BE2C (cell line): ENCODE results near the gene CCDC102B.
"Not testable (repeated sequence)": the region's sequence is repeated elsewhere in the genome, so short reads cannot be mapped to it uniquely, and the experiment has no call there.

Experiments used
- DNase-seq: peaks from one replicate; pipeline ENCODE4 v3.0.0-alpha.2; 2020
- H3K27me3 ChIP-seq: fragments of 250-450 bp; sonication (Bioruptor Pico); 2 replicates; pipeline ENCODE4 v1.5.1; 2020; ENCODE audit warnings: mild to moderate bottlenecking
- H3K36me3 ChIP-seq: fragments of 250-450 bp; sonication (Bioruptor Pico); 2 replicates; pipeline ENCODE4 v1.5.1; 2020; ENCODE audit warnings: mild to moderate bottlenecking
- H3K4me1 ChIP-seq: fragments of 250-450 bp; sonication (Bioruptor Pico); 2 replicates; pipeline ENCODE4 v1.5.1; 2020
- H3K4me3 ChIP-seq: 2 replicates; pipeline ENCODE4 v1.5.1; 2011; ENCODE audit warnings: low read depth, low read length
- H3K9me3 ChIP-seq: fragments of 250-450 bp; sonication (Bioruptor Pico); 2 replicates; pipeline ENCODE4 v1.5.1; 2020
- CTCF ChIP-seq: IDR thresholded peaks from 2 replicates; pipeline ENCODE4 v1.5.1; 2012; ENCODE audit warnings: mild to moderate bottlenecking, low read depth, low read length

CCDC102B gene

DNA sequence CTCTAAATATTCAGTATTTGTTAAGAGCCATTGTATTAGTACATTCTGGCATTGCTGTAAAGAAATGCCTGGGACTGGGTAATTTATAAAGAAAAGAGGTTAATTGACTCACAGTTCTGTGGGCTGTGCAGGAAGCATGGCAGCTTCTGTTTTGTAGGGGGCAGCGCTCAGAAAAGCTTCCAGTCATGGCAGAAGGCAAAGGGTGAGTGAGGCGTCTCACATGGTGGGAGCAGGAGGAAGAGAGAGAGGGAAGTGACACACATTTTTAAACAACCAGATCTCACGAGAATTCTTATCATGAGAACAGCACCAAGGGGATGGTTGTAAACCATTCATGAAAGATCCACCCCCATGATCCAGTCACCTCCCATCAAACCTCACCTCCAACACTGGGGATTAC is 13.8 kb upstream of the CCDC102B start:
- no peak for TF ChIP-seq CTCF
- Histone ChIP-seq H3K9me3 (no peaks in the 10 kb centered on the region), H3K4me3 (no peak overlapping the region), H3K4me1 (no peaks in the 10 kb centered on the region), H3K36me3 (no peaks in the 10 kb centered on the region), H3K27me3 (no peaks in the 10 kb centered on the region)
- no peak for DNase-seq

DNA sequence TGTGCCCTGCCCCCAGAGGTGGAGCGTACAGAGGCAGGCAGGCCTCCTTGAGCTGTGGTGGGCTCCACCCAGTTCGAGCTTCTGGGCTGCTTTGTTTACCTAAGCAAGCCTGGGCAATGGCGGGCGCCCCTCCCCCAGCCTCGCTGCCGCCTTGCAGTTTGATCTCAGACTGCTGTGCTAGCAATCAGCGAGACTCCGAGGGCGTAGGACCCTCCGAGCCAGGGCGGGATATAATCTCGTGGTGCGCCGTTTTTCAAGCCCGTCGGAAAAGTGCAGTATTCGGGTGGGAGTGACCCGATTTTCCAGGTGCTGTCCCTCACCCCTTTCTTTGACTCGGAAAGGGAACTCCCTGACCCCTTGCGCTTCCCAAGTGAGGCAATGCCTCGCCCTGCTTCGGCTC is 7.6 kb upstream of the CCDC102B start:
- H3K36me3 ChIP-seq, DNase-seq, H3K4me3 ChIP-seq, H3K9me3 ChIP-seq, H3K27me3 ChIP-seq, H3K4me1 ChIP-seq: not testable (repeated sequence)

DNA sequence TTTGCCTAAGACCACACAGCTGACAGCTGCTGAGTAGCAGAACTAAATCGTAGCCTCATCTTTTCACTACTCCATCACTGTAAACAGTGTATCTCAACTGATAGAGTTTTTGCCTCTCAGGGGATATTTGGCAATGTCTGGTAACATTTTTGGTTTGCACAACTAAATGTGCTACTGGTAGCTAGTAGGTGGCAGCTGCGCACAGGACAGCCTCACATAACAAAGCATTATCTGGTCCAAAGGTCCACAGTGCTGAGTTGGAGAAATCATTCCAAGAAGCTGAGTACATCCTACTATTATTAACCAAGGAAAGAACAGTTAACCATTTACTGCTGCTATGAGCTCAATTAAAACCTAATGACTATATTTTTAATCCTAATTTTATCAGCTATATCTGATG is 6.1 kb upstream of the CCDC102B start:
- no peaks in the 10 kb centered on the region for H3K36me3 ChIP-seq
- no peaks in the 10 kb centered on the region for H3K27me3 ChIP-seq
- DNase-seq, result no peak
- no peak for TF ChIP-seq CTCF
- H3K4me1 ChIP-seq, result no peaks in the 10 kb centered on the region
- no peaks in the 10 kb centered on the region for H3K9me3 ChIP-seq
- H3K4me3 ChIP-seq, result no peak overlapping the region

DNA sequence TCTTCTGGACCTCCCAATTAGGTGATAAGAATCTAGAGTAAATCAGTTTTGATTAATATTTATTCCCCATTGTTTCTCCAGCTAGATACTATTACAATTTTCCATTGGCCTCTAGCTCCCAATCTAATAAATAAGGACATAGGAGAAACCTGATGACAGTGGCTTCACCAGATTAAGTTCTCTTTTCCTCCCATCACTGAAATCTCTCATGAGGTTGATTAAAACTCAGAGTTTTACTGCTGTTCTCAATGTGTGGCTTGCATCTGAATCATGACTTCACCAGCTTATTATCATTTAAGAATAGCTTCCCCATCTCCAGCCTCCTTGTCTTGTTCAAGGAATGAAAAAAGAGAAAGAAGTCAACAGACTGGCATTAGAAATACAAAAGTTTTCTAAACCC is 3.9 kb upstream of the CCDC102B start:
- TF ChIP-seq CTCF, result no peak
- no peaks in the 10 kb centered on the region for H3K9me3 ChIP-seq
- no peaks in the 10 kb centered on the region for H3K36me3 ChIP-seq
- H3K4me1 ChIP-seq, result no peaks in the 10 kb centered on the region
- H3K27me3 ChIP-seq, result no peaks in the 10 kb centered on the region
- DNase-seq, result no peak
- H3K4me3 ChIP-seq, result no peak overlapping the region

DNA sequence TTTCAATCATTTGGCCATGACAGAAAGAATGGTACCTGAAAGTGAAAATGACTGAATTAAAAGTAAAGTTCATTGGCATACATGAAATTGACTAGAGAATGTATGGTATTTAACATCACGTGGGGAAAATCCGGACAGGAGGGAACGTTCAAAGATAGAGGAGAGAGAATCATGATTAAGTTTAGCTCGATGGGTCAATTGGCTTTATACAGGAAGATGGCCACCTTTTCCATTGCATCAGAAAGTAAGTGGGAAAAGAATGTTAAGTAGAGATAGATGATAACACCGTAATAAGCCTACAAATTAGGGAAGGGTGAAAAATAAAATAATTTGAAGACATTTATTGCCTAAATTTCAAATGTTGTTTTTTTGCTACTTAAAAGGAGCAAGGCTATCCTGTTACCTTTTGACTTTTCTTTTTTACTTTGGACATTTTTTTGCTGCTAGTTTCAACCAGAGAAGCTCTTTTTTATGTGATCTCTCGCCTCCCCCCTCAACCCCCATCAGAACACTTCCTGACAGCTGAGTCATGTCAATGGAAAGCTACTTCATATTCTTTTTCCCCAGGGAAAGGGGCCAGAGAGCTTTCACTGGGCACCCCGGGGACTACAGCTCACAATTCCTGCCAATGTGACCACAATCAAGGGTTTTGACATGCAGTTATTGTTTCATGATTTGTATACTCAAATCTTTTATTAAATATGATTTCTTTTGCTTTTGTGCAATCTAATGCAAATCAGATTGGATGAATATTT is 767 bp upstream of the CCDC102B start:
- no peak for DNase-seq
- H3K4me1 ChIP-seq, result no peaks in the 10 kb centered on the region
- TF ChIP-seq CTCF, result no peak
- no peaks in the 10 kb centered on the region for H3K27me3 ChIP-seq
- no peaks in the 10 kb centered on the region for H3K9me3 ChIP-seq
- H3K36me3 ChIP-seq, result no peaks in the 10 kb centered on the region
- H3K4me3 ChIP-seq, result no peak overlapping the region

- Histone ChIP-seq H3K27me3 (no peaks in the 10 kb centered on the region), H3K4me1 (no peaks in the 10 kb centered on the region), H3K4me3 (no peak overlapping the region), H3K36me3 (no peaks in the 10 kb centered on the region), H3K9me3 (no peaks in the 10 kb centered on the region)
- DNase-seq, result no peak
- no peak for TF ChIP-seq CTCF
These were observed 2.2 kb downstream of the CCDC102B start for GRCh38 chr18:68800075-68800474.
